ENCODE measurements around the gene CDSN. TPM values are rescaled to one million over a fixed set of nuclear protein-coding genes. Genes with fewer than 3 reads are reported as not detected.

CDSN gene
- total and polyA plus RNA-seq, 5 donors: 0.11 to 0.17 (median 0.14) TPM; not detected in 2

DNA sequence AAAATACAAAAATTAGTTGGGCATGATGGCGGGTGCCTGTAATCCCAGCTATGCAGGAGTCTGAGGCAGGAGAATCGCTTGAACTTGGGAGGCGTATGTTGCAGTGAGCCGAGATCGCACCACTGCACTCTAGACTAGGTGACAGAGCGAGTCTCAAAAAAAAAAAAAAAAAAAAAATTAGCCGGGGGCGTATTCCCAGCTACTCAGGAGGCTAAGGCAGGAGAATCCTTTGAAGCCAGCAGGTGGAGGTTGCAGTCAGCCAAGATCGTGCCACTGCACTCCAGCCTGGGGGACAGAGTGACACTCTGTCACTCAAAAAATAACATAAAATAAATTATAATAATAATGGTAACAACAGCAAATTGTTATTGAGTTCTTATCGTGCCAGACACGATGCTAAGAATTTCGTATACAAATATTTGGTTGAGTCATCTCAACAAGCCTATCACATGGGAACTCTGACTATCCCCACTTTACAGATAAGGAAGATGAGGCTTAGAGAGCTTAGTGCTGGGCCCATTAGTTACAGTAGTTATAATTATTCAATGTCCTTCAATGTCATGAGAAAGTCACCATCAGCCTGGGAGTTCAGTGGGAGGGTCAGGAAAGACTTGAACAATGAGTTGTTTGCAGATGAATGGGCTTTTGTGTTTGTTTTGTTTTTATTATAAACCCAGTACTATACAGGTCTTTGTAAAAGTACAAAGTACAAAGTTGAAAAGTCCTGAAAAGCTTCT, 27.3 kb downstream of the CDSN start:
- H3K27ac ChIP-seq (ENCODE audit: low read length): no peak overlapping the region
- WGBS: 83% methylated on average over 12 of the region's 12 CpGs
- intact Hi-C loops (cut with DNase I): no loop called here
- ATAC-seq (no peak), DNase-seq (no peak)
- H3K4me1 ChIP-seq (ENCODE audit: control insufficient read depth, insufficient read depth, low read length): peaks cover 7% of the 10 kb centered on the region
- no peaks in the 10 kb centered on the region for H3K9me3 ChIP-seq (ENCODE audit: control insufficient read depth, low read length)
- no peak overlapping the region for H3K4me3 ChIP-seq (ENCODE audit: low read length)
- H3K27me3 ChIP-seq (ENCODE audit: control insufficient read depth, insufficient read depth): no peaks in the 10 kb centered on the region

DNA sequence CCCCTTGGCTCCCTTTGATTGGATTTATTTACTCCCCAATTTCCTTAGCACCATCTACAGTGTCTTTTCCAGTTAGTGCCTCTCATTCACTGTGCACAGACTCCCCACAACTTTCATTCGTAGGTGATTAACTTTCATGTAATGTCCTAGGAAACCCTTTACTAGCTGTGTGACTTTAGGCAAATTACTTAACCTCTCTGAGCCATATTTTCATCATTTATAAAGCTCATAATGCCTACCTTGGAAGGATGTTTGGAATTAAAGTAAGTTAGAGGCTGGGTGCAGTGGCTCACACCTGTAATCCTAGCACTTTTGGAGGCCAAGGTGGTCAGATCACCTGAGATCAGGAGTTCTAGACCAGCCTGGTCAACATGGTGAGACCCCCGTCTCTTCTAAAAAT, 28.0 kb downstream of the CDSN start:
- no peak for DNase-seq
- Histone ChIP-seq H3K4me3 (ENCODE audit: low read length) (no peak overlapping the region), H3K4me1 (ENCODE audit: control insufficient read depth, insufficient read depth, low read length) (peaks cover 7% of the 10 kb centered on the region), H3K9me3 (ENCODE audit: control insufficient read depth, low read length) (no peaks in the 10 kb centered on the region), H3K27ac (ENCODE audit: low read length) (no peak overlapping the region), H3K27me3 (ENCODE audit: control insufficient read depth, insufficient read depth) (no peaks in the 10 kb centered on the region)
- intact Hi-C loops (cut with DNase I): no loop called here
- ATAC-seq: no peak
- 94% methylated on average over 2 of the region's 2 CpGs for WGBS

DNA sequence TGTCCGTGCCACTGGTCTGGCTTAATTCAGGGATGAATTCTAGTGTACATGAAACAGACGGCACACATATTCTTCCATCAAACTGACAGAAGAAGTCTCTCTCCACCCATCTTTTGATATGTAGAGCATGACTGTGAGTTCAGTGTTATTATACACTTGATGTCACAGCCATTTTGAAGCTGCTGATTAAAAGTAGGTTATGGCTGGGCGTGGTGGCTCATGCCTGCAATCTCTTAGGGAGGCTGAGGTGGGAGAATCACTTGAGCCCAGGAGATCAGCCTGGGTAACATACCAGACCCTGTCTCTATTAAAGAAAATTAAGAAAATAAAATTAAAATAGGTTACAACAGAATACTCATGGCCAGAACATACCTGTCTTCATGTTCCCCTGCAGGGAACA, 28.6 kb downstream of the CDSN start:
- intact Hi-C loops (cut with DNase I): no loop called here
- DNase-seq (no peak), ATAC-seq (no peak)
- H3K4me1 ChIP-seq (ENCODE audit: control insufficient read depth, insufficient read depth, low read length): peaks cover 8% of the 10 kb centered on the region
- WGBS: 46% methylated on average over 3 of the region's 3 CpGs
- H3K4me3 ChIP-seq (ENCODE audit: low read length): no peak overlapping the region
- no peaks in the 10 kb centered on the region for H3K9me3 ChIP-seq (ENCODE audit: control insufficient read depth, low read length)
- H3K27me3 ChIP-seq (ENCODE audit: control insufficient read depth, insufficient read depth): no peaks in the 10 kb centered on the region
- H3K27ac ChIP-seq (ENCODE audit: low read length): no peak overlapping the region

DNA sequence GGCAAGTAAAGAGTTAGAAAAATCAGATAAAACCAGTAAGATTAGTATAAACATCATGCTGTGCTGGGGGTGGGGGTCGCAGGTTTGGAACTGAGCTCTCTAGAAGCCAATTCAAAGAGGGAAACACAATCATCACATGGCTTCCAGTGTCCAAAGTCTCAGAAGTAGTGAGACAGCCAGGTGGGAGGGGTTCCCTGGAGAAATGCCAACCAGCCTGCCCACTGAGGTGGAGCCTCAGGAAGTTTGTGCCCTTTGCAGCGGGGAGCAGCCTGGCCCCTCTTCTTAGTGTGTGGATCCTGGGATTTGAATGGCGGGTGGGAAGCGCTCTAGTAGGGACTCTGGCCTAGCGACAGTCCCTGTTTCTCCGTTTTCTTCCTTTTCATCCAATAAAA, 29.3 kb downstream of the CDSN start:
- DNase-seq (no peak), ATAC-seq (no peak)
- intact Hi-C loops (cut with DNase I): no loop called here
- Histone ChIP-seq H3K27ac (ENCODE audit: low read length) (no peak overlapping the region), H3K4me3 (ENCODE audit: low read length) (no peak overlapping the region), H3K9me3 (ENCODE audit: control insufficient read depth, low read length) (no peaks in the 10 kb centered on the region), H3K27me3 (ENCODE audit: control insufficient read depth, insufficient read depth) (no peaks in the 10 kb centered on the region), H3K4me1 (ENCODE audit: control insufficient read depth, insufficient read depth, low read length) (peaks cover 8% of the 10 kb centered on the region)
- 94% methylated on average over 6 of the region's 6 CpGs for WGBS

DNA sequence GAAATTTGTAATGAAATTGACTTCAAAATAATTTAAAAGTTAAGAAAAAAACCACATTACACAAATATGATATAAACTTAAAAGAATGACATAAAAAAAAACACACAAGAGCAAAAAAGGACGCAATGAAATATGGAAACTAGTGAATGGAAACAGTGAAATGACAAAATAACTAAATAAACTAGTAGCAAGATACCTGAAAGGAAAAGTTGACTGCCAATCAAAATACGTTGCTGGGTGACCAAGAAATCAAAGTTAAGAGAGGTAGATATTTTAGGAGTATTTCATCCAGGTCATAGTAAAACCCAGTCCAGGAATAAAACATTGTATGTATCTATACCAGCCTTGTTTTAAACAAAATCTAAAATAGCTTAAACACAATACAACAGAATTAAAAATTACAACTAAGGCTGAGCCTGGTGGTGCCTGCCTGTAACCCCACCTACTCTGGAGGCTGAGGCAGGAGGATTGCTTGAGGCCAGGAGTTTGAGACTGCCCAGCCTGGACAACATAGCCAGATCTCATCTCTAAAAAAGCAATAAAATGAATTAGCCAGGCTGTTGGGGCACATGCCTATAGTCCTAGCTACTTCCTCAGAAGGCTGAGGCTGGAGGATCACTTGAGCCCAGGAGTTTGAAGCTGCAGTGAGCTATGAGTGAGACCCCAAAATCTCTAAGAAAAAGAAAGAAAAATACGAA, 29.8 kb downstream of the CDSN start:
- DNase-seq (no peak), ATAC-seq (no peak)
- Histone ChIP-seq H3K4me3 (ENCODE audit: low read length) (no peak overlapping the region), H3K9me3 (ENCODE audit: control insufficient read depth, low read length) (no peaks in the 10 kb centered on the region), H3K4me1 (ENCODE audit: control insufficient read depth, insufficient read depth, low read length) (peaks cover 8% of the 10 kb centered on the region), H3K27me3 (ENCODE audit: control insufficient read depth, insufficient read depth) (no peaks in the 10 kb centered on the region), H3K27ac (ENCODE audit: low read length) (no peak overlapping the region)
- intact Hi-C loops (cut with DNase I): no loop called here
- WGBS: 92% methylated on average over 3 of the region's 3 CpGs

DNA sequence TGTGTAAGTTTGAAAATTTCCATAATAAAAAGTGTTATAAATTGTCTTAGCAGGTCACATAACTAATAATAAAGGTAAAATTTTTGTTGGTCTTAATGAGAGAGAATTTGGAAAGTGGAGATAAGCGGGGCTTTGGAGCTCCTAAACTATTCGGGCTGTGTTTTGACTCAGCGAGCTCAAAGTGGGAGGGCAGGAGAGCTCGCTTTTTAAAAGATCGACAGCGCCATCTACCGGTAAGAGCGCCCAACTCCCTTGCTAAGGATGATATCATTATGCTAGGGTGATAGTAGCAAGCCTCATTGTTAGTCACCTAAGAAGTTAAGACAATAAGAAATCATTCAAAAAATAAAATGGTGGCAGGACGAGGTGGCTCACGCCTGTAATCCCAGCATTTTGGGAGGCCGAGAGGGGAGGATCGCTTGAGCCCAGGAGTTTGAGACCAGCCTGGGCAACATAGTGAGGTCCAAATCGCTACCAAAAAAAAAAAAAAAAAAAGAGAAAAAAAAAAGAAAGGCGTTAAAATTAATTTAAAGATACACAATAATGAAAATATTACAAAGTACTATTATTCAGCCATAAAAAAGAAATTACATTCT, 32.7 kb downstream of the CDSN start:
- Histone ChIP-seq H3K27me3 (ENCODE audit: control insufficient read depth, insufficient read depth) (no peaks in the 10 kb centered on the region), H3K9me3 (ENCODE audit: control insufficient read depth, low read length) (no peaks in the 10 kb centered on the region), H3K4me3 (ENCODE audit: low read length) (no peak overlapping the region), H3K4me1 (ENCODE audit: control insufficient read depth, insufficient read depth, low read length) (peaks cover 2% of the 10 kb centered on the region), H3K27ac (ENCODE audit: low read length) (no peak overlapping the region)
- WGBS: 11% methylated on average over 14 of the region's 14 CpGs
- DNase-seq (peak; percentile 86 to 94 (median 90)), ATAC-seq (peak; percentile 95)
- intact Hi-C loops (cut with DNase I): loop anchor here in 2 of 4 donors (10.0 kb wide), 2 partner anchors 253 to 413 kb away; partner anchors contain the start of gene DHX16 (in 1 of the 2)

DNA sequence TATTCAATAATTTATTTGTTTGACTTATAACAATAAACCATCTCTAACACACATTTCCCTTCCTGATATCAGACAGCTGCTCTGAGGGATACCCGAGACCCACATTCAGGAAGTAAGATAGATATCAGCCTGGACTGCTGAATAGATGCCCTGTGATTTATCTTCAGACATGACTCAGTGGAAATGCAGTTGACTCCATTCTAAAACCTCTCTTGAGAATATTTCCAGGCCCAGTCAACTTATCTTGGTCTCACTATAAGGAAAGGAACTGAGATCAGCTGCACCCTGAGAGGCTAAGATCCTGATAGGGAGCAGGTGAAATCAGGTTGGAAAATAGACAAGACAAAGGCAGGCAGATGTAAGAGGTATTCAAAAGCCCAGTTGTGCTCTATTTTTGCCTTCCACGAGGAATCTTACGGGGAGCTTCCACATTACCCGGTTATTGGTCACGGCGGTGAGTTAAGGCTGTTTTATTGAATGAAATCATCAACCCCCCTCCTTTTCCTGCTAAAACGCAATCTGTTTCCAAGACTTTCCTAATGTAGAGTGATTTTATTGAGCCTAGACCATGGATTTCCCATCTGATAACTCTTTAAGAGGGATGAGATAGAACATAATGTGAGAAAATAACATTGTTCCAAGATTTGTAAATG, 33.3 kb downstream of the CDSN start:
- intact Hi-C loops (cut with DNase I): loop anchor here in 2 of 4 donors (10.0 kb wide), 2 partner anchors 252 to 412 kb away; partner anchors contain the start of gene DHX16 (in 1 of the 2)
- no peak overlapping the region for H3K27ac ChIP-seq (ENCODE audit: low read length)
- no peak overlapping the region for H3K4me3 ChIP-seq (ENCODE audit: low read length)
- H3K4me1 ChIP-seq (ENCODE audit: control insufficient read depth, insufficient read depth, low read length): peaks cover 2% of the 10 kb centered on the region
- 25% methylated on average over 7 of the region's 7 CpGs for WGBS
- ATAC-seq (peak; percentile 9 to 39), DNase-seq (no peak)
- no peaks in the 10 kb centered on the region for H3K27me3 ChIP-seq (ENCODE audit: control insufficient read depth, insufficient read depth)
- H3K9me3 ChIP-seq (ENCODE audit: control insufficient read depth, low read length): no peaks in the 10 kb centered on the region

DNA sequence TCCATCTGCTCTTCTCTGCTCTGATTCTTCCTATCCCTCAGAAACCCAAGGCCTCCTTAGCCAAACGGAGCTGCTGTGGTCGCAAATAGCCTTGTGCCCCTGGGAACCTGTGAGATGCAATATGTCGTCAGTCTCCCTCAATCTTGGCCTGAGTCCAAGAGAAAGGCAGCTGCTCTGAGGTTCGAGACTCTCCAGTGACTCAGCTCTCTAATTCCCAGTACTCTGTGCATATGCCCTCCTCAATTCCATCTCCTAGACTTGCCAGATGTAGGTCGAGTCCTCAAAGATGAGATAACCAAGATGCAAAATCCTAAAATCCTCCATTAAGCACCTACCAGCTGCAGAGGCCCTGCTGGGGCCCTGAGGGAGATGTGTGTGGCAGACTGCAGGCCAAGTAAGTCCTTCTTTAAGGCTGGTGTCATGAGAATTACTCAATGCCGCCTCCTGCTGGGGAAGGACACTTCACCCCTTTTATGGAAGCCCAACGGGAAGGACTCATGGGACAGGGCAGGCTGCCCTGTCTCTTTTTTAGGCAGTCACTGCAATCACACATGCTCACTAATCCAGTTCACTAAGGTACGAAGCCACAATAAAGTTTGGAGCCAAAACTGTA, 36.4 kb downstream of the CDSN start:
- H3K4me1 ChIP-seq (ENCODE audit: control insufficient read depth, insufficient read depth, low read length): peaks cover 2% of the 10 kb centered on the region
- DNase-seq (peak; percentile 48 to 56 (median 55)), ATAC-seq (peak in 1 of 2 donors; percentile 28)
- intact Hi-C loops (cut with DNase I): loop anchor here in 2 of 4 donors (10.0 kb wide), 2 partner anchors 249 to 409 kb away; partner anchors contain the start of gene DHX16 (in 1 of the 2)
- no peak overlapping the region for H3K4me3 ChIP-seq (ENCODE audit: low read length)
- H3K27ac ChIP-seq (ENCODE audit: low read length): no peak overlapping the region
- H3K9me3 ChIP-seq (ENCODE audit: control insufficient read depth, low read length): no peaks in the 10 kb centered on the region
- H3K27me3 ChIP-seq (ENCODE audit: control insufficient read depth, insufficient read depth): no peaks in the 10 kb centered on the region
- 28% methylated on average over 8 of the region's 8 CpGs for WGBS

DNA sequence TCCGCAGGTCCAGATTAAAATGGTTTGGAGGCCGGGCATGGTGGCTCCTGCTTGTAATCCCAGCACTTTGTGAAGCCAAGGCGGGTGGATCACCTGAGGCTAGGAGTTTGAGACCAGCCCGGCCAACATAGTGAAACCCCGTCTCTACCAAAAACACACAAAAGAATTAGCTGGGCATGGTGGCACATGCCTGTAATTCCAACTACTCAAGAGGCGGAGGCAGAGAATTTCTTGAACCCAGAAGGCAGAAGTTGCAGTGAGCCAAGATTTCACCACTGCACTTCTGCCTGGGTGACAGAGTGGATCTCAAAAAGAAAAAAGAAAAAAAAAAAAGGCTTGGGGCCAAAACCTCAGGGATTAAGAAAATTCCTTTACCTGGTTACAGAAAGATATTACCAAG, 38.4 kb downstream of the CDSN start:
- intact Hi-C loops (cut with DNase I): loop anchor here in 2 of 4 donors (10.0 kb wide), 2 partner anchors 247 to 407 kb away; partner anchors contain the start of gene DHX16 (in 1 of the 2)
- H3K4me1 ChIP-seq (ENCODE audit: control insufficient read depth, insufficient read depth, low read length): no peaks in the 10 kb centered on the region
- no peak overlapping the region for H3K27ac ChIP-seq (ENCODE audit: low read length)
- no peaks in the 10 kb centered on the region for H3K9me3 ChIP-seq (ENCODE audit: control insufficient read depth, low read length)
- ATAC-seq: no peak
- WGBS: 87% methylated on average over 6 of the region's 6 CpGs
- no peaks in the 10 kb centered on the region for H3K27me3 ChIP-seq (ENCODE audit: control insufficient read depth, insufficient read depth)
- no peak overlapping the region for H3K4me3 ChIP-seq (ENCODE audit: low read length)
- DNase-seq: no peak

DNA sequence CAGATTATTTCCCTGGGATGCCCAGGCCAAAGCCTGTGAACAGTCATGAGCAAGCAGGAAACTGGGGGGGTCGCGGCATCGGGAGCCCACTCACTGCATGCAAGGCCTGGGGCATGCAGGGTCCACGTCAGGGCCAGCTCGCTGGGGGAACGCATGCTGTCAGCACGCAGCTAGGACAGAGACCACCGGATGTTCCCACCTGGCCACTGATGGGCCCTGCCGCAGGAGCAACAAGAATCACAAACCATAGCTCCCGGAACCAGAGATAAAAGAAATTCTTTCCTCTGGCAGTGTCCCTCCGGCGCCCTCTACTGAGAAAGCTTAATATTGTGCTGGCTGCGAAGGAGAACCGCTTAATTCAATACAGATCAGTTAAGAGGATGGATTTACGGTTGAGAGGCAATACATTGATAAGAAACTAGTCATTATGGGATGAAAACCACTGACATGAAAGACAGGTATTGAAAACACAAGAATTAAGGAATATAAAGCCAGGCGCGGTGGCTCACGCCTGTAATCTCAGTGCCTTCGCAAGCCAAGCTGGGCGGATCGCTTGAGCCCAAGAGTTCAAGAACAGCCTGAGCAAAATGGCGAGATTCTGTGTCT, 40.5 kb downstream of the CDSN start:
- no peak overlapping the region for H3K4me3 ChIP-seq (ENCODE audit: low read length)
- no peaks in the 10 kb centered on the region for H3K27me3 ChIP-seq (ENCODE audit: control insufficient read depth, insufficient read depth)
- H3K9me3 ChIP-seq (ENCODE audit: control insufficient read depth, low read length): no peaks in the 10 kb centered on the region
- intact Hi-C loops (cut with DNase I): loop anchor here in 3 of 4 donors (5.0 to 10.0 kb wide), 4 partner anchors 165 to 405 kb away; partner anchors contain the start of genes DHX16 (in 1 of the 3) and VARS2 (in 1 of the 3)
- H3K27ac ChIP-seq (ENCODE audit: low read length): no peak overlapping the region
- ATAC-seq: peak; percentile 73
- WGBS: 19% methylated on average over 22 of the region's 22 CpGs
- no peaks in the 10 kb centered on the region for H3K4me1 ChIP-seq (ENCODE audit: control insufficient read depth, insufficient read depth, low read length)
- DNase-seq: peak in 2 of 3 donors; percentile 35 to 82

Measured in right cardiac atrium (tissue), 5 donors.